IPS-18c (cell line): ENCODE measurements around the gene NPIPA7.
"Not testable (repeated sequence)": the region's sequence is repeated elsewhere in the genome, so short reads cannot be mapped to it uniquely, and the experiment has no call there.

Experiments used
- H3K4me3 ChIP-seq: 2 replicates; pipeline ENCODE4 v1.7.0; 2013; ENCODE audit warnings: low read depth, mild to moderate bottlenecking, low read length, moderate library complexity; ENCODE audit not compliant: insufficient read depth
- H3K9me3 ChIP-seq: one replicate; pipeline ENCODE4 v1.6.1; 2013; ENCODE audit warnings: mild to moderate bottlenecking, low read length, moderate library complexity; ENCODE audit not compliant: control insufficient read depth, insufficient read depth

The NPIPA7 gene

DNA sequence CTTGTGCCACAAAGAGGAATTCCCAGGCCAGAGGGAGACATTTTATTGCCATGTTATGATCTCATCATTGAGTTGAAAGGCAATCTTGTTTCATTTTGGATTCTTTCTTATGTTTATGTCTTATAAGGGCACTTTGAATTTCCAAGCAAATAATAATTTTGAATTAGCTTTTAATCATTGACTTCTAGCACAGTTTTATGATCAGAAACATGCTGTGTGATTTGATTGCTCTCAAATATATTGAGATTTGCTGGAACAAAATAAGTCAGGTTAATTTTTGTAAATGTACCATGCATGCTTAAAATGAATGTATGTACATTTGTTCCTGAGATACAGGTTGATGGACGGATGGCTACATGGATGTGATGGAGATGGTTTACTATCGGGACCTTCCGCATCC, at the start of gene NPIPA7:
NPIPA7 (plus strand) TSS at position 301 of the 400 bp plus-strand sequence. CDS start 105 bp downstream, outside the sequence.
- H3K9me3 ChIP-seq, H3K4me3 ChIP-seq: not testable (repeated sequence)

- not testable (repeated sequence) for H3K9me3 ChIP-seq, H3K4me3 ChIP-seq
Measured at GRCh38 chr16:16331466-16331865, 47.5 kb upstream of the NPIPA7 start.

GRCh38 chr16:16357556-16357955, 21.4 kb upstream of the NPIPA7 start:
- H3K9me3 ChIP-seq, H3K4me3 ChIP-seq: not testable (repeated sequence)

GRCh38 chr16:16358539-16359240, 20.2 kb upstream of the NPIPA7 start:
- H3K9me3 ChIP-seq, H3K4me3 ChIP-seq: not testable (repeated sequence)

- not testable (repeated sequence) for H3K9me3 ChIP-seq
Measured at GRCh38 chr16:16363595-16363994, 15.3 kb upstream of the NPIPA7 start.

GRCh38 chr16:16364100-16364499, 14.8 kb upstream of the NPIPA7 start:
- H3K9me3 ChIP-seq, H3K4me3 ChIP-seq: not testable (repeated sequence)

More at GRCh38 chr16:16363595-16363994, 15.3 kb upstream of the NPIPA7 start:
- not testable (repeated sequence) for H3K4me3 ChIP-seq

DNA sequence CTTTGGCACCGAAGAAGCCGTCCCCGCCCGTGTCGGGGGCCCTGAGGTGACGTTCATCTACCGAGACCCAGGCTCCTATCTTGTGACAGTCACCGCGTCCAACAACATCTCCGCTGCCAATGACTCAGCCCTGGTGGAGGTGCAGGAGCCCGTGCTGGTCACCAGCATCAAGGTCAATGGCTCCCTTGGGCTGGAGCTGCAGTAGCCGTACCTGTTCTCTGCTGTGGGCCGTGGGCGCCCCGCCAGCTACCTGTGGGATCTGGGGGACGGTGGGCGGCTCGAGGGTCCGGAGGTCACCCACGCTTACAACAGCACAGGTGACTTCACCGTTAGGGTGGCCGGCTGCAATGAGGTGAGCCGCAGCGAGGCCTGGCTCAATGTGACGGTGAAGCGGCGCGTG, 14.2 kb upstream of the NPIPA7 start:
- H3K4me3 ChIP-seq, result not testable (repeated sequence)

DNA sequence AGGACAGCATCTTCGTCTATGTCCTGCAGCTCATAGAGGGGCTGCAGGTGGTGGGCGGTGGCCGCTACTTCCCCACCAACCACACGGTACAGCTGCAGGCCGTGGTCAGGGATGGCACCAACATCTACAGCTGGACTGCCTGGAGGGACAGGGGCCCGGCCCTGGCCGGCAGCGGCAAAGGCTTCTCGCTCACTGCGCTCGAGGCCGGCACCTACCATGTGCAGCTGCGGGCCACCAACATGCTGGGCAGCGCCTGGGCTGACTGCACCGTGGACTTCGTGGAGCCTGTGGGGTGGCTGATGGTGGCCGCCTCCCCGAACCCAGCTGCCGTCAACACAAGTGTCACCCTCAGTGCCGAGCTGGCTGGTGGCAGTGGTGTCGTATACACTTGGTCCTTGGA, 13.6 kb upstream of the NPIPA7 start:
- H3K4me3 ChIP-seq, H3K9me3 ChIP-seq: not testable (repeated sequence)

More for the DNA sequence above, 14.2 kb upstream of the NPIPA7 start:
- not testable (repeated sequence) for H3K9me3 ChIP-seq

GRCh38 chr16:16365851-16366250, 13.1 kb upstream of the NPIPA7 start:
- H3K9me3 ChIP-seq, H3K4me3 ChIP-seq: not testable (repeated sequence)

DNA sequence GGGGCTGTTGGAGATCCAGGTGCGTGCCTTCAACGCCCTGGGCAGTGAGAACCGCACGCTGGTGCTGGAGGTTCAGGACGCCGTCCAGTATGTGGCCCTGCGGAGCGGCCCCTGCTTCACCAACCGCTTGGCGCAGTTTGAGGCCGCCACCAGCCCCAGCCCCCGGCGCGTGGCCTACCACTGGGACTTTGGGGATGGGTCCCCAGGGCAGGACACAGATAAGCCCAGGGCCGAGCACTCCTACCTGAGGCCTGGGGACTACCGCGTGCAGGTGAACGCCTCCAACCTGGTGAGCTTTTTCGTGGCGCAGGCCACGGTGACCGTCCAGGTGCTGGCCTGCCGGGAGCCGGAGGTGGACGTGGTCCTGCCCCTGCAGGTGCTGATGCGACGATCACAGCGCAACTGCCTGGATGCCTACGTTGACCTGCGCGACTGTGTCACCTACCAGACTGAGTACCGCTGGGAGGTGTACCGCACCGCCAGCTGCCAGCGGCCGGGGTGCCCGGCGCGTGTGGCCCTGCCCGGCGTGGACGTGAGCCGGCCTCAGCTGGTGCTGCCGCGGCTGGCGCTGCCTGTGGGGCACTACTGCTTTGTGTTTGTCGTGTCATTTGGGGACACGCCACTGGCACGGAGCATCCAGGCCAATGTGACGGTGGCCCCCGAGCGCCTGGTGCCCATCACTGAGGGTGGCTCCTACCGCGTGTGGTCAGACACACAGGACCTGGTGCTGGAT, 12.2 kb upstream of the NPIPA7 start:
- H3K4me3 ChIP-seq, H3K9me3 ChIP-seq: not testable (repeated sequence)

GRCh38 chr16:16367285-16367628, 11.7 kb upstream of the NPIPA7 start:
- H3K4me3 ChIP-seq, H3K9me3 ChIP-seq: not testable (repeated sequence)

DNA sequence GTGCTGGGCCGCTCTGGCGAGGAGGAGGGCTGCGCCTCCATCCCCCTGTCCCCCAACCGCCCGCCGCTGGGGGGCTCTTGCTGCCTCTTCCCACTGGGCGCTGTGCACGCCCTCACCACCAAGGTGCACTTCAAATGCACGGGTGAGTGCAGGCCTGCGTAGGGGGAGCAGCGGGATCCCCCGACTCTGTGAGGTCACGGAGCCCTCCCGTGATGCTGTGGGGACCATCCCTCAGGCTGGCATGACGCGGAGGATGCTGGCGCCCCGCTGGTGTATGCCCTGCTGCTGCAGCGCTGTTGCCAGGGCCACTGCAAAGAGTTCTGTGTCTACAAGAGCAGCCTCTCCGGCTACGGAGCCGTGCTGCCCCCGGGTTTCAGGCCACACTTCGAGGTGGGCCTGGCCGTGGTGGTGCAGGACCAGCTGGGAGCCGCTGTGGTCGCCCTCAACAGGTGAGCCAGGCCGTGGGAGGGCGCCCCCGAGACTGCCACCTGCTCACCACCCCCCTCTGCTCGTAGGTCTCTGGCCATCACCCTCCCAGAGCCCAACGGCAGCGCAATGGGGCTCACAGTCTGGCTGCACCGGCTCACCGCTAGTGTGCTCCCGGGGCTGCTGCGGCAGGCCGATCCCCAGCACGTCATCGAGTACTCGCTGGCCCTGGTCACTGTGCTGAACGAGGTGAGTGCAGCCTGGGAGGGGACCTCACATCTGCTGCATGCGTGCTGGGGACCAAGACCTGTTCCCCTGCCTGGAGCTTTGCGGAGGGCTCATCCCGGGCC, 9.7 kb upstream of the NPIPA7 start:
- not testable (repeated sequence) for H3K9me3 ChIP-seq, H3K4me3 ChIP-seq

GRCh38 chr16:16371136-16371735, 7.7 kb upstream of the NPIPA7 start:
- not testable (repeated sequence) for H3K4me3 ChIP-seq, H3K9me3 ChIP-seq

GRCh38 chr16:16374192-16374591, 4.7 kb upstream of the NPIPA7 start:
- H3K9me3 ChIP-seq, H3K4me3 ChIP-seq: not testable (repeated sequence)

DNA sequence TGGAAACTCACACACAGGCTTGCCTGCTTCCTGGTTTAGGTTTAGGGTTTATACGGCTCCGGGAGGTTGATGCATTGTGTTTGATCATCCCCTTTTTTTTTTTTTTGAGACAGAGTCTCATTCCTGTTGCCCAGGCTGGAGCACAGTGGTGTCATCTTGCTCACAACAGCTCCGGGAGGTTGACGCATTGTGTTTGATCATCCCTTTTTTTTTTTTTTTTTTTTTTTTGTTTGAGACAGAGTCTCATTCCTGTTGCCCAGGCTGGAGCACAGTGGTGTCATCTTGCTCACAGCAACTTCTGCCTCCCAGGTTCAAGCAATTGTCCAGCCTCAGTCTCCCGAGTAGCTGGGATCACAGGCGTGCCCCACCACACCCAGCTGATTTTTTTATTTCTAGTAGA, 20.7 kb downstream of the NPIPA7 start:
- H3K9me3 ChIP-seq, result not testable (repeated sequence)

GRCh38 chr16:16402333-16402732, 23.4 kb downstream of the NPIPA7 start:
- not testable (repeated sequence) for H3K9me3 ChIP-seq, H3K4me3 ChIP-seq

More for the DNA sequence above, 20.7 kb downstream of the NPIPA7 start:
- H3K4me3 ChIP-seq, result not testable (repeated sequence)

DNA sequence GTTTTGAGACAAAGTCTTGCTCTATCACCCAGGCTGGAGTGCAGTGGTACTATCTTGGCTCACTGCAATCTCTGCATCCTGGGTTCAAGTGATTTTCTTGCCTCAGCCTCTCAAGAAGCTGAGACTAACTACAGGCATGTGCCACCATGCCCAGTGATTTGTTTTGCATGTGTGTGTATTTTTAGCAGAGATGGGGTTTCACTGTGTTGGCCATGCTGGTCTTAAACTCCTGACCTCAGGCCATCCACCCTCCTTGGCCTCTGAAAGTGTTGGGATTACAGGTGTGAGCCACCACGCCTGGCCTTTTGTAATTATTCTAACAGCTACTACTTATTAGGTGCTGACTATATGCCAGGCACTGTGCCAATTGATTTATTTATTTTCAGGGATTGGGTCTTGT, 25.3 kb downstream of the NPIPA7 start:
- not testable (repeated sequence) for H3K4me3 ChIP-seq, H3K9me3 ChIP-seq

GRCh38 chr16:16405421-16405820, 26.5 kb downstream of the NPIPA7 start:
- not testable (repeated sequence) for H3K9me3 ChIP-seq

More at GRCh38 chr16:16405421-16405820, 26.5 kb downstream of the NPIPA7 start:
- H3K4me3 ChIP-seq, result not testable (repeated sequence)
